ENCODE measurements around the gene ACTR3C.
"Not testable (repeated sequence)": the region's sequence is repeated elsewhere in the genome, so short reads cannot be mapped to it uniquely, and the experiment has no call there.

GRCh38 chr7:150245208-150245607, 78.1 kb downstream of the ACTR3C start:
- not testable (repeated sequence) for TF ChIP-seq CTCF (IDR thresholded peaks at IDR 0.05 in 2 of 3, conservative IDR thresholded peaks at IDR 0.05 in 1 of 3; ENCODE audit: control insufficient read depth in 2 of 3, extremely low read depth in 1 of 3, insufficient read depth in 1 of 3, low read depth in 3 of 3, low read length in 3 of 3); CBFB (IDR thresholded peaks at IDR 0.05; ENCODE audit: low read depth); RFX5 (IDR thresholded peaks at IDR 0.05; ENCODE audit: low read depth, low read length); NR2C2 (IDR thresholded peaks at IDR 0.05; ENCODE audit: borderline replicate concordance, control insufficient read depth, insufficient read length, low read depth); HCFC1 (IDR thresholded peaks at IDR 0.05; ENCODE audit: low read length); NKRF (conservative IDR thresholded peaks at IDR 0.05); ZNF274 (IDR thresholded peaks at IDR 0.05; ENCODE audit: insufficient read depth, insufficient read length); TCF7 (IDR thresholded peaks at IDR 0.05; ENCODE audit: borderline replicate concordance); CREB1 (IDR thresholded peaks at IDR 0.05; ENCODE audit: low read depth); ZNF207 (IDR thresholded peaks at IDR 0.05; ENCODE audit: borderline replicate concordance); POLR2A (IDR thresholded peaks at IDR 0.05; ENCODE audit: low read depth, low read length); TAF1 (IDR thresholded peaks at IDR 0.05; ENCODE audit: borderline replicate concordance, low read depth, low read length); EED (IDR thresholded peaks at IDR 0.05; ENCODE audit: low read depth)
